Measurements from ENCODE around the gene RASGRP1. TPM values are rescaled to one million over a fixed set of nuclear protein-coding genes. Genes with fewer than 3 reads are reported as not detected.

RASGRP1 gene
- total RNA-seq, 2 experiments from 2014 or later = 66.6 to 69.7 TPM

DNA sequence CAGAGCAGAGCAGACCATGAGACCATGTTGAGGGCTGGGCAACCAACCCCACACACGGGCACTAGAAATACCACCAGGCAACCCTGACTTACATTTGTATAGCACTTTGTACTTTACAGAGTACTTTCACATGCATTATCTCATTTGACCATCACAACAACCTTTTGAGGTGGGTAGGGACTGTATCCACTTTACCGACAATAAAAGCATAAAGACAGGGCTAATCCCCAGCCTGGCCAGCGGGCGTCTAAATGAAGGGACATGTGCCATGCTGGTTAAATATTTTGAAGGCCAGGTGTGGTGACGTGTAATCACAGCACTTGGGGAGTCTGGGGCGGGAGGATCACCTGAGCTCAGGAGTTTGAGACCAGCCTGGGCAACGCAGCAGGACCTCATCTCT, 23.6 kb downstream of the RASGRP1 start:
- Mint-ChIP-seq H3K36me3 (ENCODE audit: low read depth) (peaks cover 78% of the 10 kb centered on the region), H3K4me3 (no peak overlapping the region), H3K9me3 (no peaks in the 10 kb centered on the region), H3K27ac (peak overlapping the region; percentile 80), H3K4me1 (ENCODE audit: low read depth) (peaks cover 98% of the 10 kb centered on the region), H3K27me3 (no peaks in the 10 kb centered on the region)
- POLR2A ChIA-PET = interaction anchor here (0.8 to 2.4 kb wide), 8 partner anchors 8 to 149 kb away, joined by 3 to 9 read pairs (median 4); partner anchors contain the start of gene RASGRP1
- no peaks in the 10 kb centered on the region for H3K27me3 ChIP-seq (ENCODE audit: control insufficient read depth in 1 of 2, insufficient read depth in 2 of 2, low read length in 2 of 2)
- H3K9me3 ChIP-seq (ENCODE audit: control insufficient read depth in 1 of 2, insufficient read depth in 1 of 2, low read length in 2 of 2) = no peaks in the 10 kb centered on the region
- TF ChIP-seq, protein P1, sequence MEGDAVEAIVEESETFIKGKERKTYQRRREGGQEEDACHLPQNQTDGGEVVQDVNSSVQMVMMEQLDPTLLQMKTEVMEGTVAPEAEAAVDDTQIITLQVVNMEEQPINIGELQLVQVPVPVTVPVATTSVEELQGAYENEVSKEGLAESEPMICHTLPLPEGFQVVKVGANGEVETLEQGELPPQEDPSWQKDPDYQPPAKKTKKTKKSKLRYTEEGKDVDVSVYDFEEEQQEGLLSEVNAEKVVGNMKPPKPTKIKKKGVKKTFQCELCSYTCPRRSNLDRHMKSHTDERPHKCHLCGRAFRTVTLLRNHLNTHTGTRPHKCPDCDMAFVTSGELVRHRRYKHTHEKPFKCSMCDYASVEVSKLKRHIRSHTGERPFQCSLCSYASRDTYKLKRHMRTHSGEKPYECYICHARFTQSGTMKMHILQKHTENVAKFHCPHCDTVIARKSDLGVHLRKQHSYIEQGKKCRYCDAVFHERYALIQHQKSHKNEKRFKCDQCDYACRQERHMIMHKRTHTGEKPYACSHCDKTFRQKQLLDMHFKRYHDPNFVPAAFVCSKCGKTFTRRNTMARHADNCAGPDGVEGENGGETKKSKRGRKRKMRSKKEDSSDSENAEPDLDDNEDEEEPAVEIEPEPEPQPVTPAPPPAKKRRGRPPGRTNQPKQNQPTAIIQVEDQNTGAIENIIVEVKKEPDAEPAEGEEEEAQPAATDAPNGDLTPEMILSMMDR (IDR thresholded peaks at IDR 0.05) = no peak
- peaks cover 63% of the 10 kb centered on the region for H3K4me1 ChIP-seq (ENCODE audit: insufficient read depth, low read length)
- ATAC-seq (ENCODE audit: poor library complexity) (no peak), DNase-seq (no peak)
- CTCF ChIA-PET = interaction anchor here (0.7 to 2.0 kb wide), 5 partner anchors 11 to 158 kb away, joined by 3 to 8 read pairs (median 4); partner anchors contain the start of gene RASGRP1
- peaks cover 31% of the 10 kb centered on the region for H3K36me3 ChIP-seq (ENCODE audit: insufficient read depth, low read length)
- H3K4me3 ChIP-seq (ENCODE audit: low read length) = no peak overlapping the region
- H3K27ac ChIP-seq (ENCODE audit: low read depth in 1 of 2, low read length in 2 of 2) = peak overlapping the region; percentile 14 to 26
- intact Hi-C loops (cut with DNase I, micrococcal nuclease) = no loop called here

DNA sequence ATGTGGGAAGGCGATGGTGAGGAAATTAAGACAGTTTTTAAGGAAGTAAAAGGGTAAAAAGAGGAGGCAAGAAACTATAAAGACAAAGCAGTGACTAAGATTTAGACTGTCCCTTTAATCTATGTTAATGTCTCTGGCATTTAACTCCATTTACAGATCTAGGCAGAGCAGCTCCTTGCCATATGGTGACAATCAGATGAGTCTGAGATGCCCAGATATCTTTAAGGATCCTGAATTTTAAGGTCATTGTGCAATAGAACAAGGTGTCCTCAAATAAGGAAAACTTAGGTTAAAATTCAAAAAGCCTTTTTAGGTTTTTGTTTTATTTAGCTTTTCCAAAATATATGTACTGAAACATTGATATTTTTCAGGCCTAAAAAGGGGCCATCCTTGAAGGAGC, 24.1 kb downstream of the RASGRP1 start:
- ATAC-seq (ENCODE audit: poor library complexity) = no peak
- H3K27me3 ChIP-seq (ENCODE audit: control insufficient read depth in 1 of 2, insufficient read depth in 2 of 2, low read length in 2 of 2) = no peaks in the 10 kb centered on the region
- H3K4me1 ChIP-seq (ENCODE audit: insufficient read depth, low read length) = peaks cover 67% of the 10 kb centered on the region
- intact Hi-C loops (cut with DNase I, micrococcal nuclease) = no loop called here
- POLR2A ChIA-PET = interaction anchor here (0.8 to 2.4 kb wide), 7 partner anchors 11 to 150 kb away, joined by 3 to 9 read pairs (median 5); partner anchors contain the start of gene RASGRP1
- peaks cover 36% of the 10 kb centered on the region for H3K36me3 ChIP-seq (ENCODE audit: insufficient read depth, low read length)
- CTCF ChIA-PET = interaction anchor here (0.7 to 2.0 kb wide), 4 partner anchors 11 to 159 kb away, joined by 3 to 8 read pairs (median 4); partner anchors contain the start of gene RASGRP1
- H3K4me3 Mint-ChIP-seq = peak overlapping the region; percentile 1
- peak overlapping the region; percentile 14 to 26 for H3K27ac ChIP-seq (ENCODE audit: low read depth in 1 of 2, low read length in 2 of 2)
- H3K9me3 ChIP-seq (ENCODE audit: control insufficient read depth in 1 of 2, insufficient read depth in 1 of 2, low read length in 2 of 2) = no peaks in the 10 kb centered on the region
- H3K4me1 Mint-ChIP-seq (ENCODE audit: low read depth) = peaks cover 98% of the 10 kb centered on the region
- DNase-seq = no peak
- H3K36me3 Mint-ChIP-seq (ENCODE audit: low read depth) = peaks cover 78% of the 10 kb centered on the region
- no peak overlapping the region for H3K4me3 ChIP-seq (ENCODE audit: low read length)
- no peaks in the 10 kb centered on the region for H3K9me3 Mint-ChIP-seq
- H3K27ac Mint-ChIP-seq = peak overlapping the region; percentile 80
- no peaks in the 10 kb centered on the region for H3K27me3 Mint-ChIP-seq
- TF ChIP-seq, protein P1 (IDR thresholded peaks at IDR 0.05) = no peak

GRCh38 chr15:38539008-38539343, 25.6 kb downstream of the RASGRP1 start:
- intact Hi-C loops (cut with DNase I, micrococcal nuclease) = loop anchor here in 1 of 2 experiments (2.0 to 10.0 kb wide), 2 partner anchors 14 to 54 kb away; no protein-coding TSS in a partner anchor
- H3K27me3 Mint-ChIP-seq = no peaks in the 10 kb centered on the region
- Histone ChIP-seq H3K27me3 (ENCODE audit: control insufficient read depth in 1 of 2, insufficient read depth in 2 of 2, low read length in 2 of 2) (no peaks in the 10 kb centered on the region), H3K36me3 (ENCODE audit: insufficient read depth, low read length) (peaks cover 44% of the 10 kb centered on the region), H3K9me3 (ENCODE audit: control insufficient read depth in 1 of 2, insufficient read depth in 1 of 2, low read length in 2 of 2) (no peaks in the 10 kb centered on the region), H3K4me1 (ENCODE audit: insufficient read depth, low read length) (peaks cover 72% of the 10 kb centered on the region), H3K4me3 (ENCODE audit: low read length) (peak overlapping the region; percentile 8), H3K27ac (ENCODE audit: low read depth in 1 of 2, low read length in 2 of 2) (peak overlapping the region; percentile 59 to 69)
- H3K9me3 Mint-ChIP-seq = no peaks in the 10 kb centered on the region
- DNase-seq (no peak), ATAC-seq (ENCODE audit: poor library complexity) (no peak)
- H3K4me1 Mint-ChIP-seq (ENCODE audit: low read depth) = peaks cover 98% of the 10 kb centered on the region
- H3K36me3 Mint-ChIP-seq (ENCODE audit: low read depth) = peaks cover 78% of the 10 kb centered on the region
- ChIA-PET CTCF (interaction anchor here (0.7 to 2.1 kb wide), 4 partner anchors 9 to 161 kb away, joined by 3 to 6 read pairs (median 4); partner anchors contain the start of gene RASGRP1), POLR2A (interaction anchor here (0.6 to 1.6 kb wide), 5 partner anchors 11 to 161 kb away, joined by 3 to 5 read pairs (median 3); no protein-coding TSS in a partner anchor)
- TF ChIP-seq, protein P1 (IDR thresholded peaks at IDR 0.05) = no peak
- peak overlapping the region; percentile 83 for H3K4me3 Mint-ChIP-seq
- peak overlapping the region; percentile 80 for H3K27ac Mint-ChIP-seq
